HG03575 (cell line): ENCODE results near the gene TRPC4AP.
"Not testable (repeated sequence)": the region's sequence is repeated elsewhere in the genome, so short reads cannot be mapped to it uniquely, and the experiment has no call there.

Source experiments
- ATAC-seq: cut with Tn5 transposase; IDR thresholded peaks from one replicate; pipeline ENCODE4 v1.9.1; 2021; ENCODE audit not compliant: unreplicated experiment, insufficient number of reproducible peaks, low FRiP score; ENCODE audit errors: extremely low read depth

The TRPC4AP gene

DNA sequence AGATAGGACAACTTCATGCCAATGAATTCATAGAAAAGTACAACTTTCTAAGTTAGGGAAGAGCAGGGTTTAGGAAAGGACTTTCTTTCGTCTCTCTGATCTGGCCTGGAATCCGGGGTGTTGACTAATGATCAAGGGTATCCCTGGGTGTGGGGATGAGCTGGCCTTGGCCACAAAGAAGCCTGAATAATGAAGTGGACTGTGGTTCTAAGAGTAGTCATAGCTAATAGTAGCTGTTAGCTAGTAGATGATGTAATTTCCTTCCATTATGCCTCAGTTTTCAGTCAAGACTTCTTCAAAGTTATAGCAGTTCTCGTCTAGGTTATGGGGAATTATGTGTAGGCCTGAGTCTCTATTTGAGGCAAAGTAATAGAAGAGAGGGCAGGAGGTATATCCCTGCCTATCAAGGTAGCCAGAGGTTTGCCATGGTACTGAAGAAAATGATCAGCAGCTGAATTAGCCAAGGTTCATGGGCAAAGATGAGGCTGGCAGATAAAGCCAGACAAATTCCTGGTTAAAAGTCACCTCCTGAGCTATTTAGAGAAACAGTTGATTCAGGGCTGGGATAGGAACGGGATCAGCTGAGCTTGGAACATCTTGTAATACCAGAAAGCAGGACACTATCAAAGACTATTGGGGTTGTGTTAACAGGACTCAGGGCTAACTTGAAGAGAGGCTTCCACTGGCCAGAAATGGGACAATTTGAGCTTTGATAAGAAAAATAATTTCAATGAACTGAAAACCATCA lies 18.7 kb upstream of the TRPC4AP start:
- ATAC-seq = no peak

GRCh38 chr20:35108921-35109320 lies 16.3 kb upstream of the TRPC4AP start:
- ATAC-seq = no peak

- ATAC-seq = no peak
Measured at GRCh38 chr20:35106827-35107380, 14.3 kb upstream of the TRPC4AP start.

DNA sequence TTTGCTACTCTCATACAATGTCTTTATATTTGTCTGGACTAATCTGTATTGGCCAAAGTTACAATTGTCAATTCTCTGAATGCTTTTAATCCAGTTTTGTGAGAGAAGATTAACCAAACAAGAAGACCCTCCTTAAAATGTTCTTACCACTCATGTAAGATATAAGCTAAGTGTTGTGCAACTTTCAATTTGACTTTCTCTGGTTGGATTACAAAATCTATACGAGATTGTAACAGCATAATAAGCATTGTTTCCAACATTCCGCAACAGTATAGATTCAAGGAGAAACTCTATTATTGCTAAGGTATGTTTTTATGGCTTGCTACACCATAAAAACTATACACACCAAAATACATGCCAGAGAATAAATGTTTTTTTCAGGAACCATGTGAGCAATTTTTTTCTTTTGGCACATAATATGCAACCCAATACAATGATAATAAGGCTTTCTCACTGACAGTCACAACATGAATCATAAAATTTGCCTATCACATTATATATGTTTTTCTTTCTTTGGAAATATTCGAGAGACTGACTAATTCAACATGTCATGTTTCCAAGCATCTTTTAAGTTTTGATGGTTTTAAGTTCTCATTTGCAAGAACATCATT lies 12.2 kb upstream of the TRPC4AP start:
- no peak for ATAC-seq

GRCh38 chr20:35101620-35102019 lies 9.0 kb upstream of the TRPC4AP start:
- ATAC-seq = no peak

GRCh38 chr20:35093267-35093884 lies 769 bp upstream of the TRPC4AP start:
- no peak for ATAC-seq

- no peak for ATAC-seq
Measured at GRCh38 chr20:35091816-35092523, 637 bp downstream of the TRPC4AP start.

DNA sequence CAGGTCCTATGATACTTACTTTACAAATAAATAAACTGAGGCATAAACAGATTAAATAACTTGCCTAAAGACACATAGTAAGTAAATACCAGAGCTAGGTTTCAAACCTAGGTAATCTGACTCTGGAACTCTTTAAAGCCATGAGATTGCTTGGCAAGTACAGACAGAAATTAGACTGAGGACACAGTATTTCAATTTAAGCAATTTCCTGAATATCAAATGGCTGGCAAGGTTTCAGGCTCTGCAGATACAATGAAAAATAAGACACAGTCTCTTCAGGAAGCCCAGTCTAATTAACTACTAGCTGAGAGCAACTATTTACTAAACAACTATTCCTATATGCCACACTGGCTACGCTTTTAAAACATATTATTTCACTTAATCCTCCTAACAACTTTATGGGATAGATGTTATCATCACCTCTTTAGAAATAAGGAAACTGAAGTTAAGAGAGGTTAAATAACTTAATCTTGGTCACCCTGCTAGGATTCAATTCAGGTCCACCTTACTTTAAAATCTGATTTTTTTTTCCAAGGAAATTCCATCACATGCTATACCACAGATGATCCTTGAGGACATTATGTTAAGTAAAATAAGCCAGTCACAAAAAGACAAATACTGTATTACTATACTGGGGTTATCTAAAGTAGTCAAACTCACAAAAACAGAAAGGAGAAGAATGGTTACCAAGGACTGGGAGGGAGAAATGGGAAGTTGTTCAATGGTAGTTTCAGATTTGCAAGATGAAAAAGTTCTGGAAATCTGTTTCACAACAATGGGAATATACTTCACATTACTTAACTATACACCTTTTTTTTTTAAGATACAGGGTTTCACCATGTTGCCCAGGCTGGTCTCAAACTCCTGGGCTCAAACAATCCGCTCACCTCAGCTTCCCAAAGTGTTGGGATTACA lies 4.1 kb downstream of the TRPC4AP start:
- no peak for ATAC-seq

DNA sequence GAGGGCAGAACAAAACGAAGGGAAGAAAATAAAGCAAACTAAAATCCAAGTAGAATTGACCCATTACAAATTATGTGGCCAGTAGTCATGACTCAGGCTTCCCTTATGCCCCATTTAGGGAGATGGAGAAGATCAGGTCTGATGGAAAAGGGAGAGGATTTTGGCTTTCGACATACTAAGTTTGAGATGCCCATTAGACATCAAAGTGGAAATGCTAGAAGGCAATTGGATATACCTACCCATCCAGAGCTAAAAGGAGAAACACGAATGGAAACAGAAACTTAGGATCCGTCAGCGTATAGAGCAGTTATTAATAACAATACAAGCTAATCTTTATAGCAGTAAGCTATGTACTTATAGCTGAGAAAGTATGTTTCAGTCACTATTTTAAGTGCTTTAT lies 4.8 kb downstream of the TRPC4AP start:
- ATAC-seq = no peak

DNA sequence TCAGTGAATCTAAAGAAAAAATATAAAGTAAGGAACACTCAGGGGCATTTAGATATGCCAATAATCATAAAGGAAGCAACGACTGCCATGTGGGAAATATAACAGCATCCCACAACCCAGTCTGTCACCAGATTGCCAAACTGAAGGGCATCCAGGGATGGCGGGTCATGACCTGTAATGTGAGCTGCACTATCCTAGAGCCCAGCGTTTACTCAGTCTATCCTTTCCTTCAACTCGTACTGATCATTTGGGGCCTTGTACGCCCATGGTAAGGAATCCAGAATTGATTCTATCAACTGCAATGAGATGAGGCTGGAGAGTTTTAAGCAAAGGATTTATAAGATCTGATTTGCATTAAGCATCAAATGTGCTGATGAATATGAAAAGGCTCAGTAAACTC lies 5.3 kb downstream of the TRPC4AP start:
- no peak for ATAC-seq

DNA sequence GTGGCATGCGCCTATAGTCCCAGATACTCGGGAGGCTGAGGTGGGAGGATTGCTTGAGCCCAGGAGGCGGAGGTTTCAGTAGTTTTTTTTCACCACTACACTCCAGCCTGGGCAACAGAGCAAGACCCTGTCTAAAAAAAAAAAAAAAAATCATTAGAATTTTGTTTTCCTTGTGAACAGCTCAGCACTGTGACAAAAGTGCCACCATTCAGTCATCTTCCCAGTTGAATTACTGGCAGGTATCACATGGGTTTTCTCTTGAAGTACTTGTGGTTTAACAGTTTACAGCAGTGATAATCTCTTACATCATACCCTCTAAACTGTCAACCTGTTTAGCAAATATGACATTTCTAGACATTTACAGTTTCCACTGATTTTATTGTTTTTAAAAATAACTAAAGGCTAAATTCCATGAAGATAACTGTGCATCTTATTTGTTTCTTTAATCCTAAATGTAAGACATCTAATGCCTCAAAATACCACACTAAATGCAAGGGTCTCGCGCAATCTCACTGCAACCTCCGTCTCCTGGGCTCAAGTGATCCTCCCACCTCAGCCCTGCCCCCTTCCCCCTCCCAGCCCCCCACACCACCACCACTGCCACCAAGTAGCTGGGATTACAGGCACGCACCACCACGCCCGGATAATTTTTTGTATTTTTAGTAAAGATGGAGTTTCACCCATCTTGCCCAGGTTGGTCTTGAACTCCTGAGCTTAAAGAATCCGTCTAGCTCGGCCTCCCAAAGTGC lies 7.0 kb downstream of the TRPC4AP start:
- no peak for ATAC-seq

DNA sequence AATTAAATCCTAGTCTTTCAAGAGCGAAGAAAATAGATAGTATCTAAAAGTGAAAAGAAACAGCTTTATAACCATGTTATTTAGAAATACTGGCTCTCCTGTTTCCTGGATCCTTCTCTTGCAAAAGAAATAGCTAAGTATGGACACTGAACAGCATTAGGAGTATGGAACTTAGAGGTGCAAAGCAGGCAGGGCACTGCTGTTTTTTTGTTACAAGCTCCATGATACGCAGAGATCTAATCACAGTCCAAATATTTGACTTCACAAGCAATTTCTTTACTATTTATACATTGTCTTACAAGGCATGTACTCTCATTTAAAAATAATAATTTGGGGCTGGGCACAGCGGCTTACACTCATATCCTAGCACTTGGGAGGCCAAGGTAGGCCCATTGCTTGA lies 7.6 kb downstream of the TRPC4AP start:
- ATAC-seq = no peak

DNA sequence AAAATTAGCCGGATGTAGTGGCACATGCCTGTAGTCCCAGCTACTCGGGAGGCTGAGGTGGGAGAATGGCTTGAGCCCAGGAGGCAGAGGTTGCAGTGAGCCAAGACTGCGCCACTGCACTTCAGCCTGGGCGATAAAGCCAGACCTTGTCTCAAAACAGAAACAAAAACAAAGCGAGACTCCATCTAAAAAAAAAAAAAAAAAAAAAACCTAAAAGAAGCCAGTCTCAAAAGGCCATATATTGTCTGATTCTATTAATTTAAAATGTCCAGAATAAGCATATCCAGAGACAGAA lies 12.3 kb downstream of the TRPC4AP start:
- ATAC-seq = not testable (repeated sequence)

DNA sequence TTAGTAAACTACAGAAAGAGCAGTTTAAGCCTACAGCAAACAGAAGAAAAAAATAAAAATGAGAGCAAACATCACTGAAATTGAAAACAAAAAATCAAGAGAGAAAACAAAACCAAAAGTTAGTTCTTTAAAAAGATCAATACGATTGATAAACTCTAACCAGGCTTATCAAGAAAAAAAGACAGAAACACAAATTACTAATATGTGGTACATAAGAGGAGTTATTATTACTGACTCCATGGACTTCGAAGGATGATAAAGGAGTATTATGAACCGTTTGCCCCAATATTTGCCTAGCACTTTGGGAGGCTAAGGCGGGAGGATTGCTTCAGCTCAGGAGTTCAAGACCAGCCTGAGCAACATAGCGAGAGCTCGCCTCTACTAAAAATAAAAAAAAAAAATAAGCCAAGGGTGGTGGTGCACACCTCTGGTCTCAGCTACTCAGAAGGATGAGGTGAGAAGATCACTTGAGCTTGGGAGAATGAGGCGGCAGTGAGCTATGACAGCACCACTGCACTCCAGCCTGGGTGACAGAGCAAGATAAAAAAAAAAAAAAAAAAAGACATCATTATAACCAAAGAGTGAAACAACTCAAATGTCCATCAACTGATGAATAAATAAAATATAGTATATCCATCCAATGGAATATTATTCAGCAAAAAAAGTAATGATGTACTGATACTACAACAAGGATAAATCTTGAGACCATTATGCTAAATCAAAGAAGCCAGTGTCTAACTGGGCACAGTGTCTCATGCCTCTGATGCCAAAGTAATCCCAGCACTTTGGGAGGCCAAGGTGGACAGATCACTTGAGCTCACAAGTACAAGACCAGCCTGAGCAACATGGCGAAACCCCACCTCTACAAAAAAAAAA lies 12.9 kb downstream of the TRPC4AP start:
- no peak for ATAC-seq

DNA sequence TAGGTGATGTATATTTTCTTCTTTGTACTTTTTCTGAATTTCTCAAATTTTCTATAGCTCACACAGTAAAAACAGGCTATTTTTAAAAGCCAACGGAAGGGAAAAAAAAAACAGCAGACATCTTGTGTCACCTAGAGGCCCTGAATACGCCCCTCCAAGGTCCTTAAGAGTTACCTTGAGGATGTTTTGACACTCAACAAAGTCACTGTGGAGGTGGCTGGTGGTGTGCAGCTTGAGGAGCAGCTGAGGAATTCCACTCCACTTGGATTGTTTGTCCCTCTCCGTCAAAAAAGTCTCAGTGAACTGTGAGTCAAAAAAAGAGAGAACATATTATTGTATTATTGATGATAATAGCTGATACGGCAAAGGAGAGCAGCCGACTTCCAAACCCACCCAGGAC lies 14.7 kb downstream of the TRPC4AP start:
- ATAC-seq = no peak

GRCh38 chr20:35077341-35077740 lies 15.3 kb downstream of the TRPC4AP start:
- no peak for ATAC-seq

DNA sequence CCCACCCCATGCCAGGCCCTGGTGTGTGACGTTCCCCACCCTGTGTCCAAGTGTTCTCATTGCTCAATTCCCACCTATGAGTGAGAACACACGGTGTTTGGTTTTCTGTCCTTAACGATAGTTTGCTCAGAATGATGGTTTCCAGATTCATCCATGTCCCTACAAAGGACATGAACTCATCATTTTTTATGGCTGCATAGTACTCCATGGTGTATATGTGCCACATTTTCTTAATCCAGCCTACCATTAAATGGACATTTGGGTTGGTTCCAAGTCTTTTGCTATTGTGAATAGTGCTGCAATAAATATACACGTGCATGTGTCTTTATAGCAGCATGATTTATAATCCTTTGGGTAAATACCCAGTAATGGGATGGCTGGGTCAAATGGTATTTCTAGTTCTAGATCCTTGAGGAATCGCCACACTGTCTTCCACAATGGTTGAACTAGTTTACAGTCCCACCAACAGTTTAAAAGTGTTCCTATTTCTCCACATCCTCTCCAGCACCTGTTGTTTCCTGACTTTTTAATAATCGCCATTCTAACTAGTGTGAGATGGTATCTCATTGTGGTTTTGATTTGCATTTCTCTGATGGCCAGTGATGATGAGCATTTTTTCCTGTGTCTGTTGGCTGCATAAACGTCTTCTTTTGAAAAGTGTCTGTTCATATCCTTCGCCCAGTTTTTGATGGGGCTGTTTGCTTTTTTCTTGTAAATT lies 21.0 kb downstream of the TRPC4AP start:
- not testable (repeated sequence) for ATAC-seq
